GM10847 (cell line): ENCODE data around the gene EPB41.

Source experiments
- POLR2A ChIP-seq: IDR thresholded peaks from 2 replicates; pipeline ENCODE4 v1.6.1; 2011; ENCODE audit not compliant: insufficient read length; ENCODE audit errors: extremely low read depth

The EPB41 gene

GRCh38 chr1:28914228-28915030 is at the start of gene EPB41:
TSS of gene EPB41 (plus strand) at chr1:28914569. CDS start at chr1:28987438, 72,869 bp downstream.
- TF ChIP-seq POLR2A, result no peak

GRCh38 chr1:28864695-28865094 is 49.7 kb upstream of the EPB41 start:
- TF ChIP-seq POLR2A, result no peak

GRCh38 chr1:28865997-28866650 is 48.2 kb upstream of the EPB41 start:
- no peak for TF ChIP-seq POLR2A

GRCh38 chr1:28867850-28868249 is 46.5 kb upstream of the EPB41 start:
- TF ChIP-seq POLR2A, result no peak

- TF ChIP-seq POLR2A, result no peak
Observed at GRCh38 chr1:28869952-28870351, 44.4 kb upstream of the EPB41 start.

GRCh38 chr1:28871631-28872401 is 42.6 kb upstream of the EPB41 start:
- no peak for TF ChIP-seq POLR2A

GRCh38 chr1:28877132-28877781 is 37.1 kb upstream of the EPB41 start:
- TF ChIP-seq POLR2A, result no peak

GRCh38 chr1:28878796-28879195 is 35.6 kb upstream of the EPB41 start:
- TF ChIP-seq POLR2A, result no peak

GRCh38 chr1:28882009-28882628 is 32.2 kb upstream of the EPB41 start:
- no peak for TF ChIP-seq POLR2A

- TF ChIP-seq POLR2A, result no peak
Observed at GRCh38 chr1:28883242-28883616, 31.1 kb upstream of the EPB41 start.

- no peak for TF ChIP-seq POLR2A
Observed at GRCh38 chr1:28885472-28885877, 28.9 kb upstream of the EPB41 start.

GRCh38 chr1:28885977-28886730 is 28.2 kb upstream of the EPB41 start:
- no peak for TF ChIP-seq POLR2A

- peak; percentile 63 for TF ChIP-seq POLR2A
Observed at GRCh38 chr1:28886731-28887418, 27.5 kb upstream of the EPB41 start.

- TF ChIP-seq POLR2A, result no peak
Observed at GRCh38 chr1:28887419-28887834, 26.9 kb upstream of the EPB41 start.
